Measurements from ENCODE around the gene RGPD8. TPM values are rescaled to one million over a fixed set of nuclear protein-coding genes. Genes with fewer than 3 reads are reported as not detected.
"Not testable (repeated sequence)": the region's sequence is repeated elsewhere in the genome, so short reads cannot be mapped to it uniquely, and the experiment has no call there.

Gene RGPD8
- total RNA-seq, 1 experiment from 2014 or later: 13.6 TPM

- H3K27ac ChIP-seq (ENCODE audit: low read length); POLR2A ChIA-PET (ENCODE audit: unreplicated experiment); H3K36me3 ChIP-seq (ENCODE audit: low read depth, low read length); H3K9me3 ChIP-seq (ENCODE audit: low read length); H3K4me2 ChIP-seq (ENCODE audit: low read length); ATAC-seq; H4K20me1 ChIP-seq (ENCODE audit: low read length); H2AFZ ChIP-seq (ENCODE audit: low read length); H3K9ac ChIP-seq (ENCODE audit: low read length); H3K9me2 ChIP-seq (replicated peaks; ENCODE audit: low read length); DNase-seq; H3K27me3 ChIP-seq (ENCODE audit: low read length); H3K4me1 ChIP-seq (ENCODE audit: insufficient read depth, low read length); H3F3A ChIP-seq (ENCODE audit: low read length, unreplicated experiment); H3K4me3 ChIP-seq (ENCODE audit: low read length); CTCF ChIA-PET; BruUV-seq (replicated peaks): not testable (repeated sequence)
- intact Hi-C loops (cut with micrococcal nuclease): loop anchor here (10.0 kb wide), 2 partner anchors 181 to 311 kb away; partner anchors contain the start of gene ZC3H8
- peaks cover 17% of the 10 kb centered on the region for H3K79me2 ChIP-seq (ENCODE audit: low read length)
These were observed 2.4 kb upstream of the RGPD8 start for GRCh38 chr2:112435716-112436431.

DNA sequence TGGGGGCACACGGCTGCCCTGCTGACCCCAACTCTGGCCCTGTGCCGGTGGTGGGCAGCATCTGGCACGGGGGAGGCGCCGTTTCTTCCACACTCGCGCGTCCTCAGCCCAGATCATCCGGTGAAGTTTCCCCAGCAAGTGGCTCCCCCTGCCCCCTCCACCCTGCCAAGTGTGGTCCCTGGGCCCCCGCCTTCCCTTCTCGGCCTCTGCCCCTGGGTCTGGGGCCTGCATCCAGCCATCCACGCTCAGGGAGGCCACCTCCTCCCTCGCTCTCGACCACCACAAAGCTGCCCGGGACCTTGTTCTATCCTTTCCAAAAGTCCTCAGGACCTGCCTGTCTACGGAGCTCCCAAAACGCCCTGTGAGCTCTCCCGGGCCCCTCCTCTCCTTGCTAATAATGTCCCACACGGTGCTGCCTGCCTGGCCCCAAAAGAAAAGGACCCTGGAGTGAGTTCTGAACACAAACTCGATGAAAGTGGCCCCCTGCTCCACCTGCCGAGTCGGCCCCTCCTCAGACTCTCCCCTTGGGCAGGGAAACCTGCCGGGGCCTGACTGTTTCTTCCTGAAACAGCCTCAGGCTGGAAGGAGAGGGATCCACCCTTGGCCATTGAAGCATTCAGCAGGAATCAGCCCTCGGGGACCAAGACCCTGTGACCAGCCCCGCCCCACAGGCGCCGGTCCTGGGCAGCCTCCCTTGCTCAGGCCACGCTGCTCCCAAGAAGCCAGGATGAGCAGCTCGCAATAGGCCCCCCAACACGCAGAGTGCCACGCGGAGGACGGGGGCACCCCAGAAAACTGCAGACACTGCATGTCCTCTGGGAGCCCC is 1.7 kb upstream of the RGPD8 start:
- POLR2A ChIA-PET (ENCODE audit: unreplicated experiment); CTCF ChIA-PET; H3K9me2 ChIP-seq (replicated peaks; ENCODE audit: low read length); H3K27me3 ChIP-seq (ENCODE audit: low read length); H3K4me1 ChIP-seq (ENCODE audit: insufficient read depth, low read length); ATAC-seq; H3K9me3 ChIP-seq (ENCODE audit: low read length); H4K20me1 ChIP-seq (ENCODE audit: low read length); H3K36me3 ChIP-seq (ENCODE audit: low read depth, low read length); BruUV-seq (replicated peaks); DNase-seq; H3K9ac ChIP-seq (ENCODE audit: low read length); H3K27ac ChIP-seq (ENCODE audit: low read length); H3K4me2 ChIP-seq (ENCODE audit: low read length); H2AFZ ChIP-seq (ENCODE audit: low read length); H3F3A ChIP-seq (ENCODE audit: low read length, unreplicated experiment); H3K4me3 ChIP-seq (ENCODE audit: low read length): not testable (repeated sequence)
- intact Hi-C loops (cut with micrococcal nuclease): loop anchor here (10.0 kb wide), 2 partner anchors 180 to 310 kb away; partner anchors contain the start of gene ZC3H8
- H3K79me2 ChIP-seq (ENCODE audit: low read length): peaks cover 18% of the 10 kb centered on the region

DNA sequence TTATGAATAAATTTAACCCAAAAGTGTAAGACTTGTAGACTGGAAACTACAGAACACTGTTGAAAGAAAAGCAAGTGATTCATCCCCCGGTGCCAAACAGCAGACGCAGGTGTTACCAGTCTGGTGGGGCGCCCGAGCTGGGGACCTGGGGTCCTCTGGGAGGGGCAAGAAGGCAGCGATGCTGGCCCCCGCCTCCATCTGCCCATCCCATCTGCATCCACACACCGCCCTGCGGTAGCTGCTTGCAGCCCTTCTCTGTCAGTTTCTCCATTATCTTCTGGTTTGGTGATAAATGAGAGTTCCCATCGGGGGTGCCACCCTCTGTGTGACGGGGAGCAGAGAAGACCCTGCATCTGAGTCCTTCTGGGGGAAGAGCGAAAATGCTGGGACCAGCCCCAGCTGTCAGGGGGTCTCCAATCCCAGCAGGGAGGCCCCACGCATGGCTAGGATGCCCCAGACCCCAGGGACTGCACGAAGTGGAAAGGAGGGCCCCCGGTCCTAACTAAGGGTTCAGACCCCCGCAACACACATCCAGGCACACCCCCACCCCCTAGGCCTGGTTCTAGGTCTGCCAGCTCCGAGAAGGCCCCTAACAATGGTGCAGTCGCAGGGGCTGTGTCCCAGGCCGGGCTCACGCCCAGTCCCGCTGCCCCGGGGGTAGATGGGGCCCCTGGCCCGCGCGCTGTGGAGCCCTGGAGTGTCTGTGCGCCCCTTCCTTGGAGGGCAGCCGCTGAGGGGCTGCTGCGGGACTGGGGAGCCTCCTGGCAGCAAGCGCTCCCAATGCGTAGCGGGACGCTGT is 686 bp upstream of the RGPD8 start:
- Histone ChIP-seq H3K27ac (ENCODE audit: low read length) (no peak overlapping the region), H3K4me2 (ENCODE audit: low read length) (no peak overlapping the region), H3K79me2 (ENCODE audit: low read length) (peaks cover 18% of the 10 kb centered on the region), H3K36me3 (ENCODE audit: low read depth, low read length) (no peaks in the 10 kb centered on the region), H3F3A (ENCODE audit: low read length, unreplicated experiment) (no peaks in the 10 kb centered on the region), H3K9me2 (replicated peaks; ENCODE audit: low read length) (no peaks in the 10 kb centered on the region), H3K27me3 (ENCODE audit: low read length) (no peaks in the 10 kb centered on the region), H4K20me1 (ENCODE audit: low read length) (no peaks in the 10 kb centered on the region), H3K4me1 (ENCODE audit: insufficient read depth, low read length) (no peaks in the 10 kb centered on the region), H3K9ac (ENCODE audit: low read length) (no peak overlapping the region), H2AFZ (ENCODE audit: low read length) (no peak overlapping the region), H3K4me3 (ENCODE audit: low read length) (no peak overlapping the region), H3K9me3 (ENCODE audit: low read length) (no peaks in the 10 kb centered on the region)
- ATAC-seq: no peak
- POLR2A ChIA-PET (ENCODE audit: unreplicated experiment): no interaction called here
- TF ChIP-seq CTCF (conservative IDR thresholded peaks at IDR 0.05; ENCODE audit: low read depth, low read length): no peak
- TF ChIP-seq EZH2phosphoT487 (IDR thresholded peaks at IDR 0.05; ENCODE audit: borderline replicate concordance, low read length): no peak
- TF ChIP-seq EZH2 (IDR thresholded peaks at IDR 0.05; ENCODE audit: low read length, unreplicated experiment): no peak
- DNase-seq: no peak
- CTCF ChIA-PET: interaction anchor here (0.7 to 1.0 kb wide), 2 partner anchors 175 to 217 kb away, joined by 3 to 7 read pairs; no protein-coding TSS in a partner anchor
- BruUV-seq (replicated peaks): no TSS peak
- intact Hi-C loops (cut with micrococcal nuclease): loop anchor here (10.0 kb wide), 2 partner anchors 179 to 309 kb away; partner anchors contain the start of gene ZC3H8

GRCh38 chr2:112432735-112433479 is 538 bp downstream of the RGPD8 start:
- DNase-seq (peak; percentile 7), ATAC-seq (peak; percentile 51)
- H3K9me3 ChIP-seq (ENCODE audit: low read length); H3K4me1 ChIP-seq (ENCODE audit: insufficient read depth, low read length); H3K27ac ChIP-seq (ENCODE audit: low read length); BruUV-seq (replicated peaks); H4K20me1 ChIP-seq (ENCODE audit: low read length); H3F3A ChIP-seq (ENCODE audit: low read length, unreplicated experiment); H3K27me3 ChIP-seq (ENCODE audit: low read length); H3K36me3 ChIP-seq (ENCODE audit: low read depth, low read length); H3K9me2 ChIP-seq (replicated peaks; ENCODE audit: low read length): not testable (repeated sequence)
- POLR2A ChIA-PET (ENCODE audit: unreplicated experiment): interaction anchor here (0.6 kb wide), 1 partner anchor 315 kb away, joined by 6 read pairs; no protein-coding TSS in a partner anchor
- Histone ChIP-seq H3K4me2 (ENCODE audit: low read length) (peak overlapping the region; percentile 74), H2AFZ (ENCODE audit: low read length) (0 out of 2 replicates have a peak overlapping the region, but pooled peaks have one; percentile 48), H3K79me2 (ENCODE audit: low read length) (peaks cover 18% of the 10 kb centered on the region), H3K9ac (ENCODE audit: low read length) (peak overlapping the region; percentile 25; the same call in 1 of the 2 replicates), H3K4me3 (ENCODE audit: low read length) (peak overlapping the region; percentile 67)
- CTCF ChIA-PET: interaction anchor here (0.5 to 1.0 kb wide), 9 partner anchors 172 to 802 kb away, joined by 3 to 7 read pairs (median 4); no protein-coding TSS in a partner anchor
- intact Hi-C loops (cut with micrococcal nuclease): loop anchor here (10.0 kb wide), 2 partner anchors 178 to 308 kb away; partner anchors contain the start of gene ZC3H8

Measured in PC-3 (cell line).